ENCODE data around the gene KDSR. TPM values are rescaled to one million over a fixed set of nuclear protein-coding genes. Genes with fewer than 3 reads are reported as not detected.

The KDSR gene
- polyA plus RNA-seq, 2 of the 4 experiments (the other 2 are of a cell fraction): 13.6 to 21.2 TPM

GRCh38 chr18:63331105-63331504, 35.9 kb downstream of the KDSR start:
- TF ChIP-seq KDM5A (IDR thresholded peaks at IDR 0.05) (no peak), MAX (IDR thresholded peaks at IDR 0.05) (no peak)
- H3K4me1 ChIP-seq: peaks cover 3% of the 10 kb centered on the region; the same call in 2 of the 3 replicates
- ATAC-seq (no peak), FAIRE-seq (no peak), DNase-seq (ENCODE audit: low read depth in 1 of 2, low spot score in 1 of 2) (no peak)
- H3K4me2 ChIP-seq: no peak overlapping the region
- WGBS (ENCODE audit: missing lambda C conversion rate): 93% methylated on average over 4 of the region's 4 CpGs
- H3K9me3 ChIP-seq: no peaks in the 10 kb centered on the region
- no peak overlapping the region for H3K4me3 ChIP-seq
- no peak overlapping the region for H3K27ac ChIP-seq
- ChIA-PET POLR2A (no interaction called here), CTCF (interaction anchor here (0.7 to 2.7 kb wide), 2 partner anchors 11 to 175 kb away, joined by 4 to 9 read pairs; no protein-coding TSS in a partner anchor)

GRCh38 chr18:63329431-63330145, 37.4 kb downstream of the KDSR start:
- no peak for DNase-seq (ENCODE audit: low read depth in 1 of 2, low spot score in 1 of 2)
- no peak for ATAC-seq
- ChIA-PET CTCF (no interaction called here), POLR2A (no interaction called here)
- no peaks in the 10 kb centered on the region for H3K4me1 ChIP-seq
- H3K9me3 ChIP-seq: no peaks in the 10 kb centered on the region
- no peak overlapping the region for H3K4me2 ChIP-seq
- WGBS (ENCODE audit: missing lambda C conversion rate): 83% methylated on average over 7 of the region's 7 CpGs
- TF ChIP-seq FOSB (CRISPR knock-in tag; IDR thresholded peaks at IDR 0.05) (no peak), ELK1 (IDR thresholded peaks at IDR 0.05; ENCODE audit: low read depth, low read length) (no peak), HOXB13 (CRISPR knock-in tag; IDR thresholded peaks at IDR 0.05; ENCODE audit: low read depth) (no peak), CHD2 (IDR thresholded peaks at IDR 0.05; ENCODE audit: low read length, partially characterized antibody) (no peak), EHF (CRISPR knock-in tag; IDR thresholded peaks at IDR 0.05) (no peak), HEYL (CRISPR knock-in tag; IDR thresholded peaks at IDR 0.05) (no peak), ZFP36 (IDR thresholded peaks at IDR 0.05; ENCODE audit: borderline replicate concordance, partially characterized antibody) (no peak), MAZ (IDR thresholded peaks at IDR 0.05; ENCODE audit: borderline replicate concordance, low read depth, low read length) (no peak), HOXA7 (CRISPR knock-in tag; IDR thresholded peaks at IDR 0.05) (no peak), TP53 (CRISPR knock-in tag; IDR thresholded peaks at IDR 0.05) (no peak), BCL3 (IDR thresholded peaks at IDR 0.05) (no peak), RNF2 (IDR thresholded peaks at IDR 0.05; ENCODE audit: borderline replicate concordance, low read depth) (no peak)
- TF ChIP-seq, protein P1, sequence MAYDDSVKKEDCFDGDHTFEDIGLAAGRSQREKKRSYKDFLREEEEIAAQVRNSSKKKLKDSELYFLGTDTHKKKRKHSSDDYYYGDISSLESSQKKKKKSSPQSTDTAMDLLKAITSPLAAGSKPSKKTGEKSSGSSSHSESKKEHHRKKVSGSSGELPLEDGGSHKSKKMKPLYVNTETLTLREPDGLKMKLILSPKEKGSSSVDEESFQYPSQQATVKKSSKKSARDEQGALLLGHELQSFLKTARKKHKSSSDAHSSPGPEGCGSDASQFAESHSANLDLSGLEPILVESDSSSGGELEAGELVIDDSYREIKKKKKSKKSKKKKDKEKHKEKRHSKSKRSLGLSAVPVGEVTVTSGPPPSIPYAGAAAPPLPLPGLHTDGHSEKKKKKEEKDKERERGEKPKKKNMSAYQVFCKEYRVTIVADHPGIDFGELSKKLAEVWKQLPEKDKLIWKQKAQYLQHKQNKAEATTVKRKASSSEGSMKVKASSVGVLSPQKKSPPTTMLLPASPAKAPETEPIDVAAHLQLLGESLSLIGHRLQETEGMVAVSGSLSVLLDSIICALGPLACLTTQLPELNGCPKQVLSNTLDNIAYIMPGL (CRISPR knock-in tag; IDR thresholded peaks at IDR 0.05; ENCODE audit: borderline replicate concordance): no peak
- H3K4me3 ChIP-seq: no peak overlapping the region
- no peak overlapping the region for H3K27ac ChIP-seq
- no peak for FAIRE-seq

- H3K4me3 ChIP-seq: no peak overlapping the region
- POLR2A ChIA-PET: no interaction called here
- H3K9me3 ChIP-seq: no peaks in the 10 kb centered on the region
- H3K27ac ChIP-seq: no peak overlapping the region
- H3K4me2 ChIP-seq: no peak overlapping the region
- 79% methylated on average over 5 of the region's 5 CpGs for WGBS (ENCODE audit: missing lambda C conversion rate)
- TF ChIP-seq CHD2 (IDR thresholded peaks at IDR 0.05; ENCODE audit: low read length, partially characterized antibody) (no peak), GATA3 (IDR thresholded peaks at IDR 0.05; ENCODE audit: borderline replicate concordance) (no peak), MAZ (IDR thresholded peaks at IDR 0.05; ENCODE audit: borderline replicate concordance, low read depth, low read length) (no peak), HOXB13 (CRISPR knock-in tag; IDR thresholded peaks at IDR 0.05; ENCODE audit: low read depth) (no peak), HEYL (CRISPR knock-in tag; IDR thresholded peaks at IDR 0.05) (no peak), ZFP36 (IDR thresholded peaks at IDR 0.05; ENCODE audit: borderline replicate concordance, partially characterized antibody) (no peak), KDM5A (IDR thresholded peaks at IDR 0.05) (no peak)
- CTCF ChIA-PET: interaction anchor here (0.6 to 6.4 kb wide), 6 partner anchors 16 to 308 kb away, joined by 3 to 77 read pairs (median 4); no protein-coding TSS in a partner anchor
- DNase-seq (ENCODE audit: low read depth in 1 of 2, low spot score in 1 of 2): no peak
- H3K4me1 ChIP-seq: 0 out of 3 replicates have a peak, but pooled peaks cover 6% of the 10 kb centered on the region
- no peak for FAIRE-seq
- no peak for ATAC-seq
Measured at GRCh38 chr18:63326011-63326410, 41.0 kb downstream of the KDSR start.

Data from A549 (cell line).